Measurements from ENCODE around the gene ULK4. TPM values are rescaled to one million over a fixed set of nuclear protein-coding genes. Genes with fewer than 3 reads are reported as not detected.
A peak's percentile ranks its signal among the peaks of the same experiment; 100 is the strongest.

Gene ULK4
- total and polyA plus RNA-seq, 2 donors (not counting 1 experiment from before 2014, with no cell fraction given) = 9.1 to 9.7 TPM

DNA sequence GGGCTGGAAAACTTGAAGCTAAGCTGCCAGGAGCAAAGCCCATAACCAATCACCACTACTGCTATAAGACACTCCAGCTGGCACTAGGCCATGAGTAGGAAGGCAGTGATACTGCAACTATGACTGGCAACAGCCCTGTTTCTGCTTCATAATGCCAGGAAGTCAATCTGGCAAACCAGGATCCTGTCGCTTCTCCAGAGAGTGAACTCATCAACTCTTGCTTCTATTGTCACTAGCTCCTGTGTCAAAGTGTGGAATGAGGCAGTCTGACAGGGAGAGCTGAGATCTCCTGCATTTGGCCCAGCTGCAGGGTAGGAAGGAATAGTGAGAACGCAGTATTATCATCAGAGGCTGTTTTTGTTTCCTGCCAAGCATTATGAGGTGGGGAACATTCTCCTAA, 657.3 kb downstream of the ULK4 start:
- TF ChIP-seq CTCF (conservative IDR thresholded peaks at IDR 0.05 in 1 of 2, IDR thresholded peaks at IDR 0.05 in 1 of 2; ENCODE audit: low read depth in 1 of 2, low read length in 2 of 2) = no peak
- TF ChIP-seq EZH2 (IDR thresholded peaks at IDR 0.05; ENCODE audit: low read length, missing control alignments) = no peak
- Histone ChIP-seq H3K36me3 (ENCODE audit: control insufficient read depth, insufficient read depth, low read length) (no peaks in the 10 kb centered on the region), H3K9me3 (ENCODE audit: control insufficient read depth, insufficient read depth, low read depth, low read length) (no peaks in the 10 kb centered on the region), H3K27me3 (ENCODE audit: control insufficient read depth, insufficient read depth, low read length) (no peaks in the 10 kb centered on the region), H3K4me1 (ENCODE audit: control insufficient read depth, extremely low read depth, insufficient read depth, low read length) (no peaks in the 10 kb centered on the region), H3K79me2 (ENCODE audit: control insufficient read depth, insufficient read depth, low read length) (no peaks in the 10 kb centered on the region), H3K4me3 (replicated peaks in 1 of 4; ENCODE audit: control extremely low read depth in 1 of 4, insufficient read depth in 1 of 4, low read depth in 3 of 4, low read length in 4 of 4) (no peak overlapping the region), H4K20me1 (ENCODE audit: control insufficient read depth, extremely low read depth, insufficient read depth, low read length) (no peaks in the 10 kb centered on the region), H3K9ac (ENCODE audit: insufficient read depth, low read length) (no peak overlapping the region), H3K27ac (ENCODE audit: insufficient read depth, low read length) (no peak overlapping the region), H2AFZ (ENCODE audit: low read length) (no peak overlapping the region), H3K4me2 (ENCODE audit: extremely low read depth, insufficient read depth, low read length) (no peak overlapping the region)
- DNase-seq (ENCODE audit: low read depth in 2 of 2) = peak; percentile 32

DNA sequence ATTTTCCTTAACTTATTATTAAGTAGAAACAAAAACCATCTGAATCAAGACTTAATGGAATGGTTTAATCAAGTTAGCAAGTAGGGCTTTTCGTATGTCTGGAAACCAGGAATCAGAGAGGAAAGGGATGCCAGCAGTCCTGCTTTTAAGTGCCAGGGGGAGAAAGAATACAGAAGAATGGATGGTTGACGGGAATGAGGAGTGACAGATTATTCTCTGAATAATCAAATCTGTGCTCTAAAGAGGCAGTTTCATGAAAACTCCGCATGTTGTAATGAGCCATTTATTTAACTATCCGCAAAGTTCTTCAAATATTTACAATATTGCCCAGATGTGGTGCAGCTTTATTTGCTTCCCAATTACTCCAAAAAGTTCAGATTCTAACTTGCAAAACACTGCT, 659.6 kb downstream of the ULK4 start:
- no peaks in the 10 kb centered on the region for H3K36me3 ChIP-seq (ENCODE audit: control insufficient read depth, insufficient read depth, low read length)
- no peak overlapping the region for H3K9ac ChIP-seq (ENCODE audit: insufficient read depth, low read length)
- H3K27ac ChIP-seq (ENCODE audit: insufficient read depth, low read length) = no peak overlapping the region
- no peak overlapping the region for H3K4me3 ChIP-seq (replicated peaks in 1 of 4; ENCODE audit: control extremely low read depth in 1 of 4, insufficient read depth in 1 of 4, low read depth in 3 of 4, low read length in 4 of 4)
- no peak overlapping the region for H2AFZ ChIP-seq (ENCODE audit: low read length)
- no peak for DNase-seq (ENCODE audit: low read depth in 2 of 2)
- no peaks in the 10 kb centered on the region for H3K4me1 ChIP-seq (ENCODE audit: control insufficient read depth, extremely low read depth, insufficient read depth, low read length)
- H3K9me3 ChIP-seq (ENCODE audit: control insufficient read depth, insufficient read depth, low read depth, low read length) = no peaks in the 10 kb centered on the region
- TF ChIP-seq EZH2 (IDR thresholded peaks at IDR 0.05; ENCODE audit: low read length, missing control alignments) (no peak), CTCF (conservative IDR thresholded peaks at IDR 0.05 in 1 of 2, IDR thresholded peaks at IDR 0.05 in 1 of 2; ENCODE audit: low read depth in 1 of 2, low read length in 2 of 2) (peak in 1 of 2 donors; percentile 5)
- H3K4me2 ChIP-seq (ENCODE audit: extremely low read depth, insufficient read depth, low read length) = no peak overlapping the region
- H3K27me3 ChIP-seq (ENCODE audit: control insufficient read depth, insufficient read depth, low read length) = no peaks in the 10 kb centered on the region
- no peaks in the 10 kb centered on the region for H4K20me1 ChIP-seq (ENCODE audit: control insufficient read depth, extremely low read depth, insufficient read depth, low read length)
- H3K79me2 ChIP-seq (ENCODE audit: control insufficient read depth, insufficient read depth, low read length) = no peaks in the 10 kb centered on the region

DNA sequence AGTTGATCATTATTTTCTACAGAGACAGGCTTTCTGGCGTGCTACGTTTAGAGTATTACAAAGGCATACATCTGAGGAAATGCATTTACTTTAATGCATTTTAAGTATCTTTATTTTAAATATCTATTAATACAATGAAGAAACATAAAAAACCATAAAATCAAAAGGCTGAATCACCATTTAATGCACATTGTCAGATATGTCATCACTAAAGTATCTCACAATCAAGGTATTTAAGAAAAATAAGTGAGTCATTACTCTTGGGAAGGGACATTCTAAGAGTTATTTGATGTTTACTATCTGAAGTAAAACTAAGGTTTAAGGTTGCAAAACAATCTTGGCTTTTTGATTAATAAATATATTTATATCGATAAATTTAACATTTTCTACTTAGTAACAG, 660.4 kb downstream of the ULK4 start:
- H3K27me3 ChIP-seq (ENCODE audit: control insufficient read depth, insufficient read depth, low read length) = no peaks in the 10 kb centered on the region
- TF ChIP-seq EZH2 (IDR thresholded peaks at IDR 0.05; ENCODE audit: low read length, missing control alignments) (no peak), CTCF (conservative IDR thresholded peaks at IDR 0.05 in 1 of 2, IDR thresholded peaks at IDR 0.05 in 1 of 2; ENCODE audit: low read depth in 1 of 2, low read length in 2 of 2) (no peak)
- no peak overlapping the region for H3K4me2 ChIP-seq (ENCODE audit: extremely low read depth, insufficient read depth, low read length)
- H3K4me1 ChIP-seq (ENCODE audit: control insufficient read depth, extremely low read depth, insufficient read depth, low read length) = no peaks in the 10 kb centered on the region
- H3K79me2 ChIP-seq (ENCODE audit: control insufficient read depth, insufficient read depth, low read length) = no peaks in the 10 kb centered on the region
- H3K36me3 ChIP-seq (ENCODE audit: control insufficient read depth, insufficient read depth, low read length) = no peaks in the 10 kb centered on the region
- no peak overlapping the region for H2AFZ ChIP-seq (ENCODE audit: low read length)
- H3K9me3 ChIP-seq (ENCODE audit: control insufficient read depth, insufficient read depth, low read depth, low read length) = no peaks in the 10 kb centered on the region
- peak in 1 of 2 donors; percentile 23 for DNase-seq (ENCODE audit: low read depth in 2 of 2)
- no peak overlapping the region for H3K27ac ChIP-seq (ENCODE audit: insufficient read depth, low read length)
- H3K9ac ChIP-seq (ENCODE audit: insufficient read depth, low read length) = no peak overlapping the region
- H3K4me3 ChIP-seq (replicated peaks in 1 of 4; ENCODE audit: control extremely low read depth in 1 of 4, insufficient read depth in 1 of 4, low read depth in 3 of 4, low read length in 4 of 4) = no peak overlapping the region
- H4K20me1 ChIP-seq (ENCODE audit: control insufficient read depth, extremely low read depth, insufficient read depth, low read length) = no peaks in the 10 kb centered on the region
